HEK293 (cell line): ENCODE results near the gene PCK1.

Source experiments
- CTCF ChIP-seq: fragments of 450-650 bp; formaldehyde crosslinking; IDR thresholded peaks from 2 replicates; pipeline ENCODE4 v1.5.1; 2016; ENCODE audit warnings: missing biosample characterization, missing genetic modification characterization
- ELK4 ChIP-seq: IDR thresholded peaks from 2 replicates; pipeline ENCODE4 v1.6.1; 2011; ENCODE audit warnings: mild to moderate bottlenecking, low read depth, low read length, borderline replicate concordance
- MYNN ChIP-seq: fragments of 450-650 bp; formaldehyde crosslinking; IDR thresholded peaks from 2 replicates; pipeline ENCODE4 v1.5.1; 2016; ENCODE audit warnings: missing biosample characterization, missing genetic modification characterization, borderline replicate concordance
- PBX3 ChIP-seq: sonication (generic); formaldehyde crosslinking; IDR thresholded peaks from 2 replicates; pipeline ENCODE4 v1.8.1; 2022; ENCODE audit warnings: mild to moderate bottlenecking, moderate library complexity, missing genetic modification reagents
- SALL2 ChIP-seq: fragments of 450-650 bp; formaldehyde crosslinking; IDR thresholded peaks from 2 replicates; pipeline ENCODE4 v1.5.0; 2017; ENCODE audit warnings: missing biosample characterization, mild to moderate bottlenecking, missing genetic modification characterization, borderline replicate concordance
- ZNF121 ChIP-seq: fragments of 450-650 bp; formaldehyde crosslinking; IDR thresholded peaks from 2 replicates; pipeline ENCODE4 v1.5.1; 2016; ENCODE audit warnings: missing biosample characterization, missing genetic modification characterization
- ZNF155 ChIP-seq: fragments of 450-650 bp; formaldehyde crosslinking; IDR thresholded peaks from 2 replicates; pipeline ENCODE4 v1.5.1; 2016; ENCODE audit warnings: missing biosample characterization, missing genetic modification characterization
- ZNF274 ChIP-seq, 2 experiments: fragments of 200-500 bp in 1 of 2; fragments of 450-650 bp in 1 of 2; sonication (Bioruptor generic) in 1 of 2; formaldehyde crosslinking in 1 of 2; IDR thresholded peaks; 2 replicates each; pipeline versions ENCODE4 v1.5.1 to v1.6.1; 2014 to 2016; ENCODE audit warnings: borderline replicate concordance in 1 of 2, inconsistent platforms in 1 of 2, low read length in 1 of 2, missing biosample characterization in 1 of 2, missing genetic modification characterization in 1 of 2
- ZNF518A ChIP-seq: fragments of 450-650 bp; formaldehyde crosslinking; conservative IDR thresholded peaks from 2 replicates; pipeline ENCODE4 v1.5.1; 2016; ENCODE audit warnings: low read depth, missing biosample characterization, missing genetic modification characterization
- ZNF548 ChIP-seq: fragments of 450-650 bp; formaldehyde crosslinking; IDR thresholded peaks from 2 replicates; pipeline ENCODE4 v1.5.1; 2016; ENCODE audit warnings: missing biosample characterization, missing genetic modification characterization
- ZNF558 ChIP-seq: fragments of 450-650 bp; formaldehyde crosslinking; IDR thresholded peaks from 2 replicates; pipeline ENCODE4 v1.5.1; 2016; ENCODE audit warnings: missing biosample characterization, missing genetic modification characterization
- ZNF629 ChIP-seq: fragments of 450-650 bp; formaldehyde crosslinking; IDR thresholded peaks from 2 replicates; pipeline ENCODE4 v1.5.1; 2017; ENCODE audit warnings: missing biosample characterization, missing genetic modification characterization
- ZNF677 ChIP-seq: fragments of 450-650 bp; IDR thresholded peaks from 2 replicates; pipeline ENCODE4 v1.5.0; 2018; ENCODE audit warnings: missing biosample characterization, mild to moderate bottlenecking, missing genetic modification characterization, moderate library complexity

GRCh38 chr20:57512432-57512831 is 48.5 kb upstream of the PCK1 start:
- TF ChIP-seq ELK4, result no peak
- no peak for TF ChIP-seq ZNF274 (IDR thresholded peaks at IDR 0.05; ENCODE audit: low read length)
- TF ChIP-seq ZNF274 (tag by site-specific recombination; IDR thresholded peaks at IDR 0.05; ENCODE audit: borderline replicate concordance), result no peak
- TF ChIP-seq ZNF677 (tag by site-specific recombination), result no peak
- no peak for TF ChIP-seq ZNF155 (tag by site-specific recombination)
- no peak for TF ChIP-seq PBX3 (CRISPR knock-in tag)
- no peak for TF ChIP-seq ZNF548 (tag by site-specific recombination)
- no peak for TF ChIP-seq CTCF (tag by site-specific recombination)
- TF ChIP-seq ZNF629 (tag by site-specific recombination), result no peak
- TF ChIP-seq ZNF558 (tag by site-specific recombination), result no peak
- TF ChIP-seq ZNF518A (tag by site-specific recombination), result no peak
- no peak for TF ChIP-seq ZNF121 (tag by site-specific recombination)
- no peak for TF ChIP-seq MYNN (tag by site-specific recombination)
- TF ChIP-seq SALL2 (tag by site-specific recombination), result no peak
